NCI-H187 treated with DMSO at 0.1 percent for 48 hours (cell line): Measurements from ENCODE around the gene LY86.

Source experiments
- DNase-seq: peaks from one replicate; lab custom pipeline; 2025; lab: John Stamatoyannopoulos, UW

The LY86 gene

GRCh38 chr6:6570929-6571671, 17.4 kb upstream of the LY86 start:
- DNase-seq = no peak

GRCh38 chr6:6575143-6575542, 13.4 kb upstream of the LY86 start:
- no peak for DNase-seq

GRCh38 chr6:6577735-6578134, 10.8 kb upstream of the LY86 start:
- DNase-seq = no peak

- DNase-seq = no peak
Observed at GRCh38 chr6:6579281-6579680, 9.2 kb upstream of the LY86 start.

- DNase-seq = no peak
Observed at GRCh38 chr6:6580225-6580856, 8.2 kb upstream of the LY86 start.

GRCh38 chr6:6581054-6581453, 7.5 kb upstream of the LY86 start:
- DNase-seq = no peak

GRCh38 chr6:6582131-6582530, 6.4 kb upstream of the LY86 start:
- no peak for DNase-seq

- DNase-seq = no peak
Observed at GRCh38 chr6:6583836-6584235, 4.7 kb upstream of the LY86 start.

GRCh38 chr6:6584310-6585002, 4.1 kb upstream of the LY86 start:
- no peak for DNase-seq

GRCh38 chr6:6585003-6585311, 3.6 kb upstream of the LY86 start:
- DNase-seq = no peak

GRCh38 chr6:6586167-6586566, 2.4 kb upstream of the LY86 start:
- no peak for DNase-seq

GRCh38 chr6:6586671-6587526, 1.6 kb upstream of the LY86 start:
- no peak for DNase-seq

GRCh38 chr6:6587696-6588063, 840 bp upstream of the LY86 start:
- DNase-seq = no peak

- no peak for DNase-seq
Observed at GRCh38 chr6:6588924-6589709, 597 bp downstream of the LY86 start.

GRCh38 chr6:6590530-6590929, 2.0 kb downstream of the LY86 start:
- no peak for DNase-seq

GRCh38 chr6:6591778-6592465, 3.4 kb downstream of the LY86 start:
- DNase-seq = no peak

- no peak for DNase-seq
Observed at GRCh38 chr6:6592826-6593475, 4.4 kb downstream of the LY86 start.

- DNase-seq = no peak
Observed at GRCh38 chr6:6593867-6594468, 5.4 kb downstream of the LY86 start.

GRCh38 chr6:6595025-6595424, 6.5 kb downstream of the LY86 start:
- DNase-seq = no peak

- no peak for DNase-seq
Observed at GRCh38 chr6:6595952-6596351, 7.4 kb downstream of the LY86 start.
